ENCODE results near the gene ATP13A5.

ATP13A5 gene

DNA sequence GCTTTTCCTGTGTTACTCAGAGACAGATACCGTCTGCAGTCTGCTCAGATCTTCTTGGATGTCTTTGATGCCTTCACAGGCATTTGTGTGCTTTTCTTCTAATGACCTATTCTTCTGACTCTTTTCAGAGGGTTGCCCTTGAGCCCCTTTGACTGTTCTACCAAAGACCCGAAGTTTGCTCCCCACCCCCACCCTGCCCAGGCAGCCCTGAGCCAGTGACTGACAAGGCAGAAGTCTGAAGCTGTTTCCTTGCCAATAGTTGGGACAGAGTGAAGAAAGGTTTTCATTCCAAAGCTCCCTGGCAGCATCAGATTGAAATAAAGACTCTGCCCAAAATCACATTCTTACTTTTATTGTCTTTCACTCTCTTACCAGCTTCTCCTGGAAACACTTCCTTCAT is 9.0 kb upstream of the ATP13A5 start:
- TF ChIP-seq, protein P1, sequence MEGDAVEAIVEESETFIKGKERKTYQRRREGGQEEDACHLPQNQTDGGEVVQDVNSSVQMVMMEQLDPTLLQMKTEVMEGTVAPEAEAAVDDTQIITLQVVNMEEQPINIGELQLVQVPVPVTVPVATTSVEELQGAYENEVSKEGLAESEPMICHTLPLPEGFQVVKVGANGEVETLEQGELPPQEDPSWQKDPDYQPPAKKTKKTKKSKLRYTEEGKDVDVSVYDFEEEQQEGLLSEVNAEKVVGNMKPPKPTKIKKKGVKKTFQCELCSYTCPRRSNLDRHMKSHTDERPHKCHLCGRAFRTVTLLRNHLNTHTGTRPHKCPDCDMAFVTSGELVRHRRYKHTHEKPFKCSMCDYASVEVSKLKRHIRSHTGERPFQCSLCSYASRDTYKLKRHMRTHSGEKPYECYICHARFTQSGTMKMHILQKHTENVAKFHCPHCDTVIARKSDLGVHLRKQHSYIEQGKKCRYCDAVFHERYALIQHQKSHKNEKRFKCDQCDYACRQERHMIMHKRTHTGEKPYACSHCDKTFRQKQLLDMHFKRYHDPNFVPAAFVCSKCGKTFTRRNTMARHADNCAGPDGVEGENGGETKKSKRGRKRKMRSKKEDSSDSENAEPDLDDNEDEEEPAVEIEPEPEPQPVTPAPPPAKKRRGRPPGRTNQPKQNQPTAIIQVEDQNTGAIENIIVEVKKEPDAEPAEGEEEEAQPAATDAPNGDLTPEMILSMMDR (IDR thresholded peaks at IDR 0.05; ENCODE audit: low read depth, low read length), result no peak
- DNase-seq (ENCODE audit: low read depth, low spot score), result no peak
- H3K4me3 ChIP-seq (ENCODE audit: low read depth, low read length), result no peak overlapping the region
- in situ Hi-C loops (cut with HindIII; ENCODE audit: low sequenced_read_pairs), result no loop called here

DNA sequence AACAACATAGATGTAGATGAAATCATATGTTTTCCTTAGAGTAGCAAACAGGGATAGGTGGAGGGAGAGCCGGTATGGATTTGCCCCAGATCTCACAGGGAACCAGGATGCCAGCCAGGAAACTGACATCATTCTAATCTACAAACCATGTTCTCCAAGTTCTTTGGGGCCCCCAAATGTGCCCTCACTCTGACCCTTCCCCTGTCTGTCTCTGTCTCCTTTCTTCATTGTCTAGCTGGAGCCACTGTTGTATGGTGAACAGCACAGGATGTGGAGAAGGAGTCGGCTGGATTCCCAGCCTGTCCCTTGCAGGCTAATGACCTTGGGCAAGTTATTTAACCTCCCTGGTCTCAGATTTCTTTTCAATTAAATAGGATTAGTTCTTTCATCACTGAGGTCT is 962 bp downstream of the ATP13A5 start:
- in situ Hi-C loops (cut with HindIII; ENCODE audit: low sequenced_read_pairs), result no loop called here
- TF ChIP-seq, protein P1 (IDR thresholded peaks at IDR 0.05; ENCODE audit: low read depth, low read length), result no peak

DNA sequence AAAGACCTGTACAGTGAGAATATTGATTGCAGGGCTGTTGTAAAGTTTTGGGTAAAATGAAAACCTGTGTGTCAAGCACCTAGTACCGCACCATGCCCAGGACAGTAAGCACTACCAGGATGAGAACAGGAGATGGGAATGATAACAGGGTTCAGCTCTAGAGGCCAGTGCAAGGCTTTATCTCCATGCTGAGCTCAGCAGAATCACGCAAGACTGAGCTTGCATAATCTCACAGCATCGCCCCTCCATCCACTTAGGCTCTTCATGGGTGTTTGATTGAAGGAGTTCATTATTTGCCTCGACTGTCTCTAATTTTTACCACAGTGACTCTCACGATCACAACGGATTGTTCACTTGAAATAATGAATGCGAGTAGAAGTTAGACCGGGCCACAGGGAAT is 2.9 kb downstream of the ATP13A5 start:
- no peak overlapping the region for H3K4me3 ChIP-seq (ENCODE audit: low read depth, low read length)
- in situ Hi-C loops (cut with HindIII; ENCODE audit: low sequenced_read_pairs), result no loop called here
- TF ChIP-seq, protein P1 (IDR thresholded peaks at IDR 0.05; ENCODE audit: low read depth, low read length), result no peak
- DNase-seq (ENCODE audit: low read depth, low spot score), result no peak

More for the DNA sequence above, 962 bp downstream of the ATP13A5 start:
- H3K4me3 ChIP-seq (ENCODE audit: low read depth, low read length), result no peak overlapping the region
- DNase-seq (ENCODE audit: low read depth, low spot score), result no peak

DNA sequence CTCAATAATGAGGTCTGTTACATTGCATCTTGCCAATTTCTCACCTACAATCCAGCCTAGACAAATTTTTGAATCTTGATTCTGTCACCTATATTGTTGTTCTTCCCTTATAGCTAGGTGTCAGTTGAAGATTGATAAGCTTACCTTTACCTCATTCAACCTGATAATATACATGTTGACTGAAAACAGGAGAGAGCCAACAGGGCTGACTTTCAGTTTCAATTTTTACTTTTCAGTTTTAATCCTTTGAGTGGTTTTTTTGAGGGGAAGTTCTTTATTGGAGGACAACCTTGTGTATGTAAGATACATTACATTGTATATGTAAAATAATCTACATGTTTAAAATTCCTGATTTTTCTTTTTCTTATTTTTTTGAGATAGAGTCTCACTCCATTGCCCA is 5.8 kb downstream of the ATP13A5 start:
- in situ Hi-C loops (cut with HindIII; ENCODE audit: low sequenced_read_pairs), result no loop called here
- no peak for DNase-seq (ENCODE audit: low read depth, low spot score)
- TF ChIP-seq, protein P1 (IDR thresholded peaks at IDR 0.05; ENCODE audit: low read depth, low read length), result no peak
- H3K4me3 ChIP-seq (ENCODE audit: low read depth, low read length), result no peak overlapping the region

DNA sequence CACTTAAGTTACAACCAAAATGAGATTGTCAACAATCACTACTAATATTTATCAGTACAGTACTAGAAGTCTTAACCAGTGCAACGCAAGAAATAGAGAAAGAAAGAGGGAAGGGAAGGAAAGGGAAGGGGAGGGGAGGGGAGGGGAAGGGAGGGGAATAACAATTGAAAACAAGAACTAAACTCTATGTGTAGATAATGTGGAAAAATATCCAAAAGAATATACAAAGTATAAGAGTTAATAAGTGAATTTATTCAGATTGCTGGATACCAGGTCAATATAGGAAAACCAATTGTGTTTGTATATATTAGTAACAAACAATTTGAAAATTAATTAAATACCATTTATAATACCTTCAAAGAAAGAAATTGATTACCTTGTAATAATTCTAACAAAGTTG is 10.7 kb downstream of the ATP13A5 start:
- no peak for DNase-seq (ENCODE audit: low read depth, low spot score)
- in situ Hi-C loops (cut with HindIII; ENCODE audit: low sequenced_read_pairs), result no loop called here
- H3K4me3 ChIP-seq (ENCODE audit: low read depth, low read length), result no peak overlapping the region
- TF ChIP-seq, protein P1 (IDR thresholded peaks at IDR 0.05; ENCODE audit: low read depth, low read length), result no peak

DNA sequence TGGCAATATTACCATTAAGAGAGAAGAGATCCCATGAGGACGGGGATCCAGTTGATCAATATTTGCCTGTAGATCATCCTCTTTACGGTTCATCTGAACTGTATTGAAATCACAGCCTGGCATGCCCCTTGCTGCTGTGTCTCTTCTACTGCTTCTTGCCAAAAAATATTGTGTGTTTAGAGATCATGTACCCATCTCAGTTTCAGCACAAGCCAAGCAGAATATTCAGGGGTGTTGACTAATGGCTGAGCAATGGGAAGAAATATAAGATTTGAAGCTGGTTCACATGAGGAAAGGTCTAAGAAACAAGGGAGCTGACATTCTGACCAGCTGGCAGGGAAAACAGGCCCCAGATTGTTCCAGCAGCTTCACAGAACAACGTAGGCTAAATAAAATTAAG is 21.3 kb downstream of the ATP13A5 start:
- TF ChIP-seq, protein P1 (IDR thresholded peaks at IDR 0.05; ENCODE audit: low read depth, low read length), result no peak
- in situ Hi-C loops (cut with HindIII; ENCODE audit: low sequenced_read_pairs), result no loop called here
- no peak for DNase-seq (ENCODE audit: low read depth, low spot score)
- H3K4me3 ChIP-seq (ENCODE audit: low read depth, low read length), result no peak overlapping the region

DNA sequence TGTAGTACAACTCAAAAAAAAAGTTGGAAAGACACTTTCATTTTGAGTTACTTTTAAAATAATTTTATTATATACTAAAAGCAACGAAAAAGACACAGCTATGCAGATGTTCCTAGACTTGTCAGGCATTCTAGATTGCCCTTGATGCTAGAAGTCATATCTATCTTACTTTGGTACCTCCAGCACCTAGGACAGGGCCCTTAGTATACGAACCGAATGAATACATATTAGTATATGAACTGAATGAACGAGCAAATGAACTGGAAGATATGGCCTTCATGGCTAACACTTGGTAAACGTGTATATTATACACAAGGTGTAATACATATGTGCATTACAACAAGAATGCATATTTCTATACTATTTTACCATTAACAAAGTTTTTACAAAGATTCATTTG is 24.1 kb downstream of the ATP13A5 start:
- no peak overlapping the region for H3K4me3 ChIP-seq (ENCODE audit: low read depth, low read length)
- DNase-seq (ENCODE audit: low read depth, low spot score), result no peak
- TF ChIP-seq, protein P1 (IDR thresholded peaks at IDR 0.05; ENCODE audit: low read depth, low read length), result no peak
- in situ Hi-C loops (cut with HindIII; ENCODE audit: low sequenced_read_pairs), result no loop called here
